A549 (cell line): ENCODE measurements around the gene RGS19. TPM values are rescaled to one million over a fixed set of nuclear protein-coding genes. Genes with fewer than 3 reads are reported as not detected.

Experiments
- ATAC-seq, 2 experiments: fragments of 200-7000 bp in 1 of 2; fragments of >200 bp in 1 of 2; cut with Nextera tagmentation in 1 of 2; cut with Tn5 transposase in 1 of 2; 3 replicates each; pipeline versions ENCODE4 v1.8.0 to v1.9.1; 2018 to 2020; ENCODE audit warnings: mild to moderate bottlenecking in 1 of 2, moderate library complexity in 1 of 2
- CTCF ChIA-PET: fragments of 300-600 bp; sonication (Branson Sonifier 250); formaldehyde crosslinking; extraction: SDS; loops from one replicate; lab custom pipeline; 2021; ENCODE audit warnings: antibody characterized with exemption, inconsistent platforms; lab: Yijun Ruan, JAX
- POLR2A ChIA-PET: fragments of 350-600 bp; formaldehyde crosslinking; extraction: SDS; loops from one replicate; lab custom pipeline; 2021; ENCODE audit warnings: antibody characterized with exemption, inconsistent platforms; lab: Yijun Ruan, JAX
- DNase-seq, 2 experiments: peaks; one replicate each; pipeline versions ENCODE4 v3.0.0 to v3.0.0-alpha.2; 2011 to 2016; ENCODE audit warnings: low read depth in 1 of 2, low spot score in 1 of 2
- FAIRE-seq: peaks from 2 replicates; lab custom pipeline; 2011; peaks lifted over from hg19 to GRCh38; lab: Jason Lieb, UNC
- H3K27ac ChIP-seq, 2 experiments: fragments of >200 bp; sonication (Bioruptor Twin); formaldehyde crosslinking; 3 replicates each; pipeline ENCODE4 v1.5.1; 2016 to 2017
- H3K4me1 ChIP-seq: fragments of >200 bp; sonication (Bioruptor Twin); formaldehyde crosslinking; 3 replicates; pipeline ENCODE4 v1.6.1; 2016
- H3K4me2 ChIP-seq: fragments of >200 bp; sonication (Bioruptor Twin); formaldehyde crosslinking; 3 replicates; pipeline ENCODE4 v1.6.1; 2016
- H3K4me3 ChIP-seq: fragments of >200 bp; sonication (Bioruptor Twin); formaldehyde crosslinking; 3 replicates; pipeline ENCODE4 v1.5.1; 2016
- H3K9me3 ChIP-seq: fragments of >200 bp; sonication (Bioruptor Twin); formaldehyde crosslinking; 3 replicates; pipeline ENCODE4 v1.6.1; 2016
- BCL3 ChIP-seq: fragments of >200 bp; sonication (Bioruptor Twin); formaldehyde crosslinking; IDR thresholded peaks from 3 replicates; pipeline ENCODE4 v1.6.1; 2016
- CBX2 ChIP-seq: fragments of 200-600 bp; sonication (generic); IDR thresholded peaks from 2 replicates; pipeline ENCODE4 v1.6.1; 2016; ENCODE audit warnings: low read depth, mild to moderate bottlenecking, borderline replicate concordance
- CHD2 ChIP-seq: fragments of 150-350 bp; IDR thresholded peaks from 2 replicates; pipeline ENCODE4 v1.6.1; 2014; ENCODE audit warnings: low read length; ENCODE audit not compliant: partially characterized antibody
- CHD4 ChIP-seq: fragments of 200-600 bp; sonication (generic); IDR thresholded peaks from 2 replicates; pipeline ENCODE4 v1.6.1; 2016; ENCODE audit warnings: antibody characterized with exemption, mild to moderate bottlenecking, borderline replicate concordance
- EHMT2 ChIP-seq: fragments of 200-600 bp; sonication (generic); IDR thresholded peaks from 2 replicates; pipeline ENCODE4 v1.6.1; 2016; ENCODE audit warnings: antibody characterized with exemption, low read depth, mild to moderate bottlenecking, moderate library complexity
- ESRRA ChIP-seq: fragments of 150-350 bp; IDR thresholded peaks from 2 replicates; pipeline ENCODE4 v1.6.1; 2014; ENCODE audit warnings: mild to moderate bottlenecking, low read length, borderline replicate concordance
- FOSB ChIP-seq: fragments of 250-450 bp; sonication (Bioruptor Pico); IDR thresholded peaks from 2 replicates; pipeline ENCODE4 v1.5.0; 2020; ENCODE audit warnings: mild to moderate bottlenecking, moderate library complexity
- HDAC2 ChIP-seq: fragments of 200-600 bp; sonication (generic); IDR thresholded peaks from 2 replicates; pipeline ENCODE4 v1.6.1; 2016
- HES2 ChIP-seq: fragments of >200 bp; sonication (Bioruptor Twin); formaldehyde crosslinking; IDR thresholded peaks from 2 replicates; pipeline ENCODE4 v1.6.1; 2016
- HMGXB4 ChIP-seq: fragments of 250-450 bp; sonication (Bioruptor Pico); IDR thresholded peaks from 2 replicates; pipeline ENCODE4 v1.5.0; 2021; ENCODE audit warnings: mild to moderate bottlenecking, moderate library complexity, borderline replicate concordance
- JUN ChIP-seq, 2 experiments: fragments of >200 bp; sonication (Bioruptor Twin); formaldehyde crosslinking; IDR thresholded peaks; 2 replicates in 1 of 2; 3 replicates in 1 of 2; pipeline ENCODE4 v1.6.1; 2016 to 2017
- MAX ChIP-seq: IDR thresholded peaks from 2 replicates; pipeline ENCODE4 v1.6.1; 2012
- MAZ ChIP-seq: fragments of 150-350 bp; IDR thresholded peaks from 2 replicates; pipeline ENCODE4 v1.6.1; 2014; ENCODE audit warnings: antibody characterized with exemption, low read depth, low read length, borderline replicate concordance
- NPAS2 ChIP-seq: fragments of 250-450 bp; sonication (Bioruptor Pico); IDR thresholded peaks from 2 replicates; pipeline ENCODE4 v1.8.0; 2022; ENCODE audit warnings: mild to moderate bottlenecking, moderate library complexity, borderline replicate concordance
- NR3C1 ChIP-seq: fragments of >200 bp; sonication (Bioruptor Twin); formaldehyde crosslinking; IDR thresholded peaks from 3 replicates; pipeline ENCODE4 v1.6.1; 2017
- RAD21 ChIP-seq, 2 experiments: fragments of >200 bp in 1 of 2; sonication (Bioruptor Twin) in 1 of 2; formaldehyde crosslinking in 1 of 2; IDR thresholded peaks in 1 of 2; conservative IDR thresholded peaks in 1 of 2; 2 replicates in 1 of 2; 3 replicates in 1 of 2; pipeline ENCODE4 v1.6.1; 2012 to 2018; ENCODE audit warnings: inconsistent platforms in 1 of 2
- RARB ChIP-seq: fragments of 250-450 bp; sonication (Bioruptor Pico); IDR thresholded peaks from 2 replicates; pipeline ENCODE4 v1.8.0; 2021; ENCODE audit warnings: mild to moderate bottlenecking, moderate library complexity
- RCOR1 ChIP-seq: fragments of 150-350 bp; IDR thresholded peaks from 2 replicates; pipeline ENCODE4 v1.6.1; 2014; ENCODE audit warnings: antibody characterized with exemption, low read length, low read depth
- RNF2 ChIP-seq: fragments of 200-600 bp; sonication (generic); IDR thresholded peaks from 2 replicates; pipeline ENCODE4 v1.6.1; 2016; ENCODE audit warnings: low read depth, mild to moderate bottlenecking, antibody characterized with exemption, moderate library complexity, borderline replicate concordance
- SMC3 ChIP-seq: fragments of >200 bp; sonication (Bioruptor Twin); formaldehyde crosslinking; IDR thresholded peaks from 3 replicates; pipeline ENCODE4 v1.6.1; 2018; ENCODE audit warnings: inconsistent platforms
- TP53 ChIP-seq: fragments of 250-450 bp; sonication (Bioruptor Pico); IDR thresholded peaks from 2 replicates; pipeline ENCODE4 v1.5.0; 2021; ENCODE audit warnings: mild to moderate bottlenecking, moderate library complexity
- ZFP36 ChIP-seq: fragments of 450-650 bp; IDR thresholded peaks from 2 replicates; pipeline ENCODE4 v1.6.1; 2014; ENCODE audit warnings: borderline replicate concordance; ENCODE audit not compliant: partially characterized antibody
- ZSCAN20 ChIP-seq: fragments of 250-450 bp; sonication (Bioruptor Pico); IDR thresholded peaks from 2 replicates; pipeline ENCODE4 v1.8.0; 2022; ENCODE audit warnings: mild to moderate bottlenecking, moderate library complexity
- WGBS: methylation state at CpG from one replicate; pipeline ENCODE4 v1.1.6; 2017; ENCODE audit errors: missing lambda C conversion rate; 5-methylcytosine and 5-hydroxymethylcytosine counted together
- polyA plus RNA-seq, 4 experiments: library from polyadenylated mRNA; depleted of rRNA in 3 of 4; stranded (reverse); fragments of >200 nt; fragmentation: RNase III in 1 of 4; extraction: RNeasy Plus Mini Kit Qiagen cat#74134 plus additional on column Dnase treatment in 1 of 4; gene quantifications; 2 replicates in 3 of 4; 3 replicates in 1 of 4; pipeline ENCODE4 v1.2.3, GENCODE V29; 2011 to 2017

RGS19 gene
- polyA plus RNA-seq, 2 of the 4 experiments (the other 2 are of a cell fraction), result 13.8 to 18.8 TPM

GRCh38 chr20:64052326-64052722 lies 27.0 kb downstream of the RGS19 start (continued):
- TF ChIP-seq HMGXB4 (CRISPR knock-in tag) (no peak), MAX (no peak), SMC3 (no peak), CBX2 (no peak), TP53 (CRISPR knock-in tag) (no peak), BCL3 (no peak), MAZ (no peak)

GRCh38 chr20:64051561-64052325 lies 27.6 kb downstream of the RGS19 start:
- Histone ChIP-seq H3K4me1 (peaks cover 45% of the 10 kb centered on the region), H3K4me3 (no peak overlapping the region), H3K4me2 (no peak overlapping the region), H3K27ac (peak overlapping the region in 1 of 2 experiments; percentile 52; a peak in 2 of 6 replicates), H3K9me3 (no peaks in the 10 kb centered on the region)
- no peak for FAIRE-seq
- DNase-seq, result no peak
- no peak for TF ChIP-seq EHMT2
- no peak for TF ChIP-seq ESRRA
- no peak for TF ChIP-seq HDAC2
- TF ChIP-seq ZFP36, result no peak
- no peak for TF ChIP-seq NR3C1
- TF ChIP-seq RAD21 (conservative IDR thresholded peaks at IDR 0.05 in 1 of 2, IDR thresholded peaks at IDR 0.05 in 1 of 2), result no peak
- TF ChIP-seq RNF2, result no peak
- TF ChIP-seq CHD4, result no peak
- no peak for TF ChIP-seq JUN (IDR thresholded peaks at IDR 0.05)
- no peak for TF ChIP-seq ZSCAN20 (CRISPR knock-in tag)
- no peak for TF ChIP-seq HES2
- TF ChIP-seq RARB (CRISPR knock-in tag), result no peak
- CTCF ChIA-PET, result interaction anchor here (1.0 to 6.1 kb wide), 6 partner anchors 8 to 77 kb away, joined by 3 to 85 read pairs (median 10); partner anchors contain the start of gene TCEA2
- 60% methylated on average over 14 of the region's 15 CpGs for WGBS
- peak in 1 of 2 experiments; percentile 25; a peak in 2 of 6 replicates for ATAC-seq
- POLR2A ChIA-PET, result interaction anchor here (6.5 kb wide), 1 partner anchor 11 kb away, joined by 29 read pairs; the partner anchor contains the start of gene TCEA2

- H3K9me3 ChIP-seq, result no peaks in the 10 kb centered on the region
- H3K4me1 ChIP-seq, result peaks cover 40% of the 10 kb centered on the region
- CTCF ChIA-PET, result interaction anchor here (1.0 to 6.1 kb wide), 7 partner anchors 9 to 76 kb away, joined by 3 to 85 read pairs (median 5); partner anchors contain the start of genes SAMD10 and TCEA2
- DNase-seq (no peak), FAIRE-seq (no peak), ATAC-seq (no peak)
- WGBS, result 65% methylated on average over 10 of the region's 11 CpGs
- H3K27ac ChIP-seq, result peak overlapping the region in 1 of 2 experiments; percentile 52; a peak in 2 of 6 replicates
- POLR2A ChIA-PET, result interaction anchor here (6.5 kb wide), 1 partner anchor 11 kb away, joined by 29 read pairs; the partner anchor contains the start of gene TCEA2
- H3K4me3 ChIP-seq, result no peak overlapping the region
- TF ChIP-seq FOSB (CRISPR knock-in tag), result no peak
- TF ChIP-seq NPAS2 (CRISPR knock-in tag), result no peak
- TF ChIP-seq CHD2, result no peak
- TF ChIP-seq RCOR1, result no peak
- H3K4me2 ChIP-seq, result no peak overlapping the region
Observed at GRCh38 chr20:64051033-64051452, 28.3 kb downstream of the RGS19 start.
